BJ (cell line): ENCODE data around the gene PNLIP. TPM values are rescaled to one million over a fixed set of nuclear protein-coding genes. Genes with fewer than 3 reads are reported as not detected.

Source experiments
- CTCF ChIA-PET: fragments of 350-600 bp; formaldehyde crosslinking; extraction: SDS; loops from one replicate; lab custom pipeline; 2021; ENCODE audit warnings: antibody characterized with exemption, inconsistent platforms; lab: Yijun Ruan, JAX
- POLR2A ChIA-PET: fragments of 300-600 bp; sonication (Branson Sonifier 250); formaldehyde crosslinking; extraction: SDS; loops from one replicate; lab custom pipeline; 2021; ENCODE audit warnings: antibody characterized with exemption; lab: Charles Lee
- DNase-seq: peaks from one replicate; pipeline ENCODE4 v3.0.0-alpha.2; 2011; ENCODE audit warnings: low read depth
- H3K27me3 ChIP-seq: 2 replicates; pipeline ENCODE4 v1.6.0; 2011; ENCODE audit warnings: low read length; ENCODE audit not compliant: control insufficient read depth, insufficient read depth
- H3K36me3 ChIP-seq: 2 replicates; pipeline ENCODE4 v1.5.1; 2011; ENCODE audit warnings: low read length; ENCODE audit not compliant: control insufficient read depth, insufficient read depth
- H3K4me3 ChIP-seq: 2 replicates; pipeline ENCODE4 v1.5.1; 2011; ENCODE audit warnings: low read depth, mild to moderate bottlenecking, control low read depth, low read length
- polyA plus RNA-seq: library from polyadenylated mRNA; depleted of rRNA; stranded (reverse); fragments of >200 nt; gene quantifications from 2 replicates; pipeline ENCODE4 v1.2.3, GENCODE V29; 2011; rRNA removed
- small RNA-seq: library from RNA; depleted of rRNA; stranded (forward); fragments of <200 nt; gene quantifications from one replicate; pipeline ENCODE3, GENCODE V24; 2012; ENCODE audit warnings: low replicate concordance, low read depth; ENCODE audit not compliant: insufficient read length
- TF ChIP-seq, protein P1 (sequence below): IDR thresholded peaks from 2 replicates; pipeline ENCODE4 v1.5.1; 2011; ENCODE audit warnings: low read depth, mild to moderate bottlenecking, control low read depth, inconsistent platforms, low read length, moderate library complexity; ENCODE audit not compliant: insufficient read depth

PNLIP gene
- polyA plus RNA-seq, 1 experiment: not detected

DNA sequence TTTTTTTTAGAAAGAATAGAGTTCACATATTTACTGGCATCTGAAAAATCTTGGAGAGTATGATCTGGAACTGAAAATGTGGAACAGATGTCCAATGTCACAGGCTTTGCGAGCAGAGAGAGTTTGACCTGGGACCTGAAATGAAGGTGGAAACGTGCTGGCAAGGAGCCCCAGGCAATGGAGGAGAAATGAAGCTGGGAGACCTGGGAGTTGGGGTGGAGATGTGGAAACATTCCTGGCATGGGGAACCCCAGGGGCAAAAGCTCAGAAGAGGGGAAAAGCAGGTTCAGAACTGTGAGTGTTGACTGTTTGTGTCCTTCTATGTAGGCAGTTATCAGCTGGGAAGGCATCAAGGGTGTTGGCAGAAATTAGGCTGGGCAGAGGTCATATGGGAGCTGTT, 67.7 kb downstream of the PNLIP start:
- POLR2A ChIA-PET: no interaction called here
- DNase-seq: no peak
- H3K36me3 ChIP-seq: no peaks in the 10 kb centered on the region
- H3K27me3 ChIP-seq: no peaks in the 10 kb centered on the region
- H3K4me3 ChIP-seq: no peak overlapping the region
- CTCF ChIA-PET: no interaction called here
- TF ChIP-seq, protein P1, sequence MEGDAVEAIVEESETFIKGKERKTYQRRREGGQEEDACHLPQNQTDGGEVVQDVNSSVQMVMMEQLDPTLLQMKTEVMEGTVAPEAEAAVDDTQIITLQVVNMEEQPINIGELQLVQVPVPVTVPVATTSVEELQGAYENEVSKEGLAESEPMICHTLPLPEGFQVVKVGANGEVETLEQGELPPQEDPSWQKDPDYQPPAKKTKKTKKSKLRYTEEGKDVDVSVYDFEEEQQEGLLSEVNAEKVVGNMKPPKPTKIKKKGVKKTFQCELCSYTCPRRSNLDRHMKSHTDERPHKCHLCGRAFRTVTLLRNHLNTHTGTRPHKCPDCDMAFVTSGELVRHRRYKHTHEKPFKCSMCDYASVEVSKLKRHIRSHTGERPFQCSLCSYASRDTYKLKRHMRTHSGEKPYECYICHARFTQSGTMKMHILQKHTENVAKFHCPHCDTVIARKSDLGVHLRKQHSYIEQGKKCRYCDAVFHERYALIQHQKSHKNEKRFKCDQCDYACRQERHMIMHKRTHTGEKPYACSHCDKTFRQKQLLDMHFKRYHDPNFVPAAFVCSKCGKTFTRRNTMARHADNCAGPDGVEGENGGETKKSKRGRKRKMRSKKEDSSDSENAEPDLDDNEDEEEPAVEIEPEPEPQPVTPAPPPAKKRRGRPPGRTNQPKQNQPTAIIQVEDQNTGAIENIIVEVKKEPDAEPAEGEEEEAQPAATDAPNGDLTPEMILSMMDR: no peak

DNA sequence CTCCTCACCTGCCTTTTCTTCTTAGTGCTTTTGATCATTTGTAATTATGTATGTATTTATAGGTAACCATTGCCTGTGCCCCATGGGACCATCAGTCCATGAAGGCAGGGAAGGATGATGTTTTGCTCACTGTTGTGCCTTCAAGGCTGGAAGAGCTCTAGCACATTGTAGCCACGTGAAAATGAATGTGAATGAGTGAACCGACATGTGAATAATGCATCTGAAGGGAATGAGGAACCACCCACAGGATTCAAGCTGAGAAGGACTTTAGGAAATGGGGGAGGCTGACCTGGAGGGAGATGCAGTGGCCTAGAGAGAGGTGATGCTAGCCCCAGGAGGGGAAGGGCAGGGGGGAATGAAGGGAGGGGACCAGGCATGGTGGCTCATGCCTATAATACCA, 69.1 kb downstream of the PNLIP start:
- ChIA-PET POLR2A (no interaction called here), CTCF (no interaction called here)
- Histone ChIP-seq H3K4me3 (no peak overlapping the region), H3K36me3 (no peaks in the 10 kb centered on the region), H3K27me3 (no peaks in the 10 kb centered on the region)
- no peak for DNase-seq
- TF ChIP-seq, protein P1: no peak

DNA sequence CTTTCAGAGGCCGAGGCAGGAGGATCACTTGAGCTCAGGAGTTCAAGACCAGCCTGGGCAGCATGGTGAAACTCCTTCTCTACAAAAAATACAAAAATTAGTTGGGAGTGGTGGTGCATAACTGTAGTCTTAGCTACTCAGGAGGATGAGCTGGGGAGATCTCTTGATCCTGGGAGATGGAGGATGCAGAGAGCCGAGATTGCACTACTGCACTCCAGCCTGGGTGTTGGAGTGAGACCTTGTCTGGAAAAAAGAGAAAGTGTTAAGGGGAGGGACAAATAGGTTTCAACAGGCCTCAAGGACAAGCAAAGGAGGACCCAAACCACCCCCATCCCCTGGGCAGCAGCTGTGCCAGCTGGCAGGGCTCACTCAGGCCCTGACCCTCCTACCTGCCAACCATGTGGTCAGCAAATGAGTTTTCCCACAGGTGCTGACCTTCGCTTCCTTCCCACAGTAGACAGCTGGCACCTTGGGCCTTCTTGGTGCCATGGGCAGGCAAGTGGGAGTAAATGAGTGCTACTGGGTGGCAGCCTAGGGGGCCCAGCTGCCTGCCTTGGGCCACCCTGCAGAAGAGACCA, 69.6 kb downstream of the PNLIP start:
- Histone ChIP-seq H3K36me3 (no peaks in the 10 kb centered on the region), H3K4me3 (no peak overlapping the region), H3K27me3 (no peaks in the 10 kb centered on the region)
- CTCF ChIA-PET: interaction anchor here (1.2 kb wide), 1 partner anchor 13 kb away, joined by 3 read pairs; no protein-coding TSS in a partner anchor
- TF ChIP-seq, protein P1: no peak
- POLR2A ChIA-PET: no interaction called here
- no peak for DNase-seq

Small RNA genes within 50 kb of the gene (small RNA-seq; reads per million reads assigned to genes)
- gene RNU6-1090P: not detected

Other genes starting within 250 kb of the PNLIP start
- not detected in 2 replicates for gene CCDC172, start 221.5 kb upstream of the PNLIP start, polyA plus RNA-seq
- not detected in 2 replicates for gene PNLIPRP3, start 118.1 kb upstream of the PNLIP start, polyA plus RNA-seq
- not detected in 2 replicates for gene PNLIPRP1, start 45.0 kb downstream of the PNLIP start, polyA plus RNA-seq
- not detected in 2 replicates for gene PNLIPRP2, start 75.0 kb downstream of the PNLIP start, polyA plus RNA-seq
- 7.0 and 7.9 TPM in 2 replicates for gene HSPA12A, start 196.6 kb downstream of the PNLIP start, polyA plus RNA-seq